Inferior parietal cortex (tissue), 1 donor: ENCODE data around the gene FAM3B.

Experiments
- DNase-seq: peaks from one replicate; pipeline ENCODE4 v3.0.0-alpha.2; 2016; ENCODE audit errors: extremely low spot score

The FAM3B gene

GRCh38 chr21:41397471-41397891 is 80.9 kb downstream of the FAM3B start:
- no peak for DNase-seq

GRCh38 chr21:41398251-41398650 is 81.7 kb downstream of the FAM3B start:
- DNase-seq = no peak

- no peak for DNase-seq
These were observed 82.2 kb downstream of the FAM3B start for GRCh38 chr21:41398831-41399230.

- no peak for DNase-seq
These were observed 82.7 kb downstream of the FAM3B start for GRCh38 chr21:41399246-41399800.

GRCh38 chr21:41402231-41402630 is 85.6 kb downstream of the FAM3B start:
- DNase-seq = no peak

GRCh38 chr21:41402796-41403195 is 86.2 kb downstream of the FAM3B start:
- no peak for DNase-seq

- DNase-seq = no peak
These were observed 86.7 kb downstream of the FAM3B start for GRCh38 chr21:41403331-41403730.

- no peak for DNase-seq
These were observed 87.4 kb downstream of the FAM3B start for GRCh38 chr21:41403966-41404365.

- DNase-seq = no peak
These were observed 88.7 kb downstream of the FAM3B start for GRCh38 chr21:41405321-41405720.

GRCh38 chr21:41406340-41406739 is 89.7 kb downstream of the FAM3B start:
- DNase-seq = no peak
